ENCODE data around the gene TTC33. TPM values are rescaled to one million over a fixed set of nuclear protein-coding genes. Genes with fewer than 3 reads are reported as not detected.

TTC33 gene
- total RNA-seq, 4 donors from 2014 or later = 5.0 to 12.6 (median 7.0) TPM

GRCh38 chr5:40634593-40634992 lies 121.2 kb downstream of the TTC33 start:
- H3K36me3 ChIP-seq = no peaks in the 10 kb centered on the region
- 91 to 100% methylated on average over 2 to 4 of the region's 7 CpGs for WGBS, 2 donors
- H3K27me3 ChIP-seq = no peaks in the 10 kb centered on the region
- no peaks in the 10 kb centered on the region for H3K9me3 ChIP-seq
- TF ChIP-seq POLR2A (IDR thresholded peaks at IDR 0.05) (no peak), CTCF (IDR thresholded peaks at IDR 0.05) (no peak)
- no peaks in the 10 kb centered on the region for H3K4me1 ChIP-seq
- DNase-seq = no peak
- no peak overlapping the region for H3K4me3 ChIP-seq
- intact Hi-C loops (cut with DNase I) = no loop called here
- H3K27ac ChIP-seq = no peak overlapping the region

GRCh38 chr5:40634154-40634553 lies 121.6 kb downstream of the TTC33 start:
- WGBS, 2 donors = 56 to 83% methylated on average over 3 of the region's 3 CpGs

GRCh38 chr5:40631236-40631635 lies 124.5 kb downstream of the TTC33 start:
- DNase-seq = no peak
- WGBS, 2 donors = 85 to 89% methylated on average over 7 of the region's 7 CpGs
- H3K4me1 ChIP-seq = no peaks in the 10 kb centered on the region
- H3K9me3 ChIP-seq = no peaks in the 10 kb centered on the region
- no peaks in the 10 kb centered on the region for H3K27me3 ChIP-seq
- no peak overlapping the region for H3K27ac ChIP-seq
- no peak overlapping the region for H3K4me3 ChIP-seq
- no peak for TF ChIP-seq POLR2A (IDR thresholded peaks at IDR 0.05)
- TF ChIP-seq CTCF (IDR thresholded peaks at IDR 0.05) = no peak
- intact Hi-C loops (cut with DNase I) = no loop called here
- H3K36me3 ChIP-seq = no peaks in the 10 kb centered on the region

More at GRCh38 chr5:40634154-40634553, 121.6 kb downstream of the TTC33 start:
- H3K27ac ChIP-seq = no peak overlapping the region
- H3K4me3 ChIP-seq = no peak overlapping the region
- no peaks in the 10 kb centered on the region for H3K36me3 ChIP-seq
- DNase-seq = no peak
- no peaks in the 10 kb centered on the region for H3K9me3 ChIP-seq
- no peaks in the 10 kb centered on the region for H3K27me3 ChIP-seq
- intact Hi-C loops (cut with DNase I) = no loop called here
- no peaks in the 10 kb centered on the region for H3K4me1 ChIP-seq
- TF ChIP-seq POLR2A (IDR thresholded peaks at IDR 0.05) = no peak
- no peak for TF ChIP-seq CTCF (IDR thresholded peaks at IDR 0.05)

DNA sequence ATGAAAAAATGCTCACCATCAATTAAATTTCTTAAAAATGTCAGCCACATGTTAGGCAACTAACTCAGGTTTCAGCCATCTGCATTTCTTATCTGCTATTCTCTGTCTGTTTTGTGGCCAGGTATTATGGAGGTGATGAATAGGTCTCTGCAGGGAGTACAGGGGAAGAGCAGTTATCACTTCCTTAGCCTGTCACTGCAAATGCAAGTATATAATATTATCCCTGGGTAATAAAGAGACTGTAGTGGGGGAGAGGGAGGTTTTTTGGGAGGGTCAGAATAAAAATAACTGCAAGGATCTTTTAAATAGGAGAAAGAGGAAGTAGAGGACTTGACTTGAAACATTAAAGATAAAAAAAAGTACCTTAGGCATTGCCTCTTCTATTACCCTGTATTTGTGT lies 125.6 kb downstream of the TTC33 start:
- H3K4me3 ChIP-seq = no peak overlapping the region
- no peaks in the 10 kb centered on the region for H3K36me3 ChIP-seq
- H3K9me3 ChIP-seq = no peaks in the 10 kb centered on the region
- no peaks in the 10 kb centered on the region for H3K27me3 ChIP-seq
- no peaks in the 10 kb centered on the region for H3K4me1 ChIP-seq
- DNase-seq = no peak
- intact Hi-C loops (cut with DNase I) = no loop called here
- no peak overlapping the region for H3K27ac ChIP-seq
- TF ChIP-seq POLR2A (IDR thresholded peaks at IDR 0.05) (no peak), CTCF (IDR thresholded peaks at IDR 0.05) (no peak)

DNA sequence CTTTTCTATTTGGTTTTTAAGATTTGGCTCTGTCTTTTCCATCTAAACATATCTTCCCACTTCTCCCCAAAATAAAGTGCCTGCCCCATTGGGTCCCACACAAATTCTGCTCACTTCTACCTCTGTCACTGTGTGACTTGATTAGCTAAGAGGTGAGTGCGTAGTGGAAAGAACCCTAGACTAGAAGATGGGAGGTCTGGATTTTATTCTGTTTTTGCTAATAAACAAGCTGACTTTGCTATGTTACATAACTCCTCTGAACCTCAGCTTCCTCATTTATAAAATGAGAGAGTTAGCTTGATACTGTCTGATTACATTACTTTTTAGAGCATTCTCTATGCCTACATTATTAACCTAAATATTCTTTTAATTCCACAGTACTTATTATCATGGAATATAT lies 127.4 kb downstream of the TTC33 start:
- WGBS, 2 donors = 80 to 100% methylated on average over 1 of the region's 1 CpG
- H3K27me3 ChIP-seq = no peaks in the 10 kb centered on the region
- intact Hi-C loops (cut with DNase I) = no loop called here
- no peaks in the 10 kb centered on the region for H3K36me3 ChIP-seq
- H3K27ac ChIP-seq = no peak overlapping the region
- H3K4me1 ChIP-seq = no peaks in the 10 kb centered on the region
- DNase-seq = no peak
- H3K9me3 ChIP-seq = no peaks in the 10 kb centered on the region
- no peak overlapping the region for H3K4me3 ChIP-seq
- TF ChIP-seq POLR2A (IDR thresholded peaks at IDR 0.05) = no peak
- no peak for TF ChIP-seq CTCF (IDR thresholded peaks at IDR 0.05)
